Neural progenitor cell (in vitro differentiated cells): ENCODE data around the gene PLA2G2C. TPM values are rescaled to one million over a fixed set of nuclear protein-coding genes. Genes with fewer than 3 reads are reported as not detected.

Experiments
- DNase-seq: peaks from one replicate; pipeline ENCODE4 v3.0.0-alpha.2; 2016; ENCODE audit warnings: low spot score
- H2AFZ ChIP-seq: fragments of 200-600 bp; sonication (generic); replicated peaks from 2 replicates; pipeline ENCODE4 v1.6.1; 2016; ENCODE audit warnings: antibody characterized with exemption
- H3F3A ChIP-seq: fragments of 200-600 bp; sonication (generic); 2 replicates; pipeline ENCODE4 v1.6.1; 2016; ENCODE audit warnings: antibody characterized with exemption, low read depth
- H3K27ac ChIP-seq: fragments of 200-600 bp; sonication (generic); 2 replicates; pipeline ENCODE4 v1.5.1; 2016; ENCODE audit warnings: mild to moderate bottlenecking
- H3K27me3 ChIP-seq: fragments of 200-600 bp; sonication (generic); 2 replicates; pipeline ENCODE4 v1.6.1; 2016; ENCODE audit warnings: mild to moderate bottlenecking, moderate library complexity
- H3K36me3 ChIP-seq: fragments of 200-600 bp; sonication (generic); 2 replicates; pipeline ENCODE4 v1.5.1; 2016
- H3K4me1 ChIP-seq: fragments of 200-600 bp; sonication (generic); 2 replicates; pipeline ENCODE4 v1.6.1; 2016; ENCODE audit warnings: mixed run types
- H3K4me2 ChIP-seq: fragments of 200-600 bp; sonication (generic); 2 replicates; pipeline ENCODE4 v1.6.1; 2016
- H3K4me3 ChIP-seq: fragments of 200-600 bp; sonication (generic); 2 replicates; pipeline ENCODE4 v1.5.1; 2016
- H3K79me2 ChIP-seq: fragments of 200-600 bp; sonication (generic); 2 replicates; pipeline ENCODE4 v1.6.1; 2016; ENCODE audit warnings: low read depth
- H3K9ac ChIP-seq: fragments of 200-600 bp; sonication (generic); 2 replicates; pipeline ENCODE4 v1.6.1; 2016
- H3K9me3 ChIP-seq: fragments of 200-600 bp; sonication (generic); 2 replicates; pipeline ENCODE4 v1.5.1; 2016; ENCODE audit warnings: low read depth
- H4K20me1 ChIP-seq: fragments of 200-600 bp; sonication (generic); 2 replicates; pipeline ENCODE4 v1.6.1; 2016; ENCODE audit warnings: low read depth
- H3K27ac Mint-ChIP-seq: 3 replicates; pipeline ENCODE4 v1.8.0; 2021; ENCODE audit warnings: mixed read lengths
- H3K27me3 Mint-ChIP-seq: 2 replicates; pipeline ENCODE4 v1.8.0; 2022; ENCODE audit warnings: low read depth, mild to moderate bottlenecking, inconsistent platforms, moderate library complexity, mixed read lengths; ENCODE audit not compliant: insufficient read depth
- H3K36me3 Mint-ChIP-seq: 3 replicates; pipeline ENCODE4 v1.8.0; 2021; ENCODE audit warnings: mixed read lengths
- H3K4me1 Mint-ChIP-seq: 3 replicates; pipeline ENCODE4 v1.8.0; 2021; ENCODE audit warnings: mixed read lengths
- H3K4me3 Mint-ChIP-seq: 3 replicates; pipeline ENCODE4 v1.8.0; 2021; ENCODE audit warnings: mild to moderate bottlenecking, moderate library complexity, mixed read lengths
- H3K9me3 Mint-ChIP-seq: 3 replicates; pipeline ENCODE4 v1.8.0; 2020; ENCODE audit warnings: mixed read lengths
- EZH2 ChIP-seq: fragments of 200-600 bp; sonication (generic); IDR thresholded peaks from 2 replicates; pipeline ENCODE4 v1.6.1; 2017; ENCODE audit warnings: antibody characterized with exemption, mild to moderate bottlenecking, moderate library complexity
- EZH2phosphoT487 ChIP-seq: fragments of 200-600 bp; sonication (generic); IDR thresholded peaks from 2 replicates; pipeline ENCODE4 v1.6.1; 2017; ENCODE audit warnings: antibody characterized with exemption
- total RNA-seq: library from RNA; depleted of rRNA; stranded (reverse); fragments of >200 nt; gene quantifications from 2 replicates; pipeline ENCODE4 v1.2.3, GENCODE V29; 2015; ENCODE audit warnings: low replicate concordance
- TF ChIP-seq, protein P1 (sequence below): fragments of 200-600 bp; sonication (generic); IDR thresholded peaks from 2 replicates; pipeline ENCODE4 v1.5.1; 2017; ENCODE audit warnings: antibody characterized with exemption, mild to moderate bottlenecking

Gene PLA2G2C
- total RNA-seq, 1 donor from 2014 or later = not detected

DNA sequence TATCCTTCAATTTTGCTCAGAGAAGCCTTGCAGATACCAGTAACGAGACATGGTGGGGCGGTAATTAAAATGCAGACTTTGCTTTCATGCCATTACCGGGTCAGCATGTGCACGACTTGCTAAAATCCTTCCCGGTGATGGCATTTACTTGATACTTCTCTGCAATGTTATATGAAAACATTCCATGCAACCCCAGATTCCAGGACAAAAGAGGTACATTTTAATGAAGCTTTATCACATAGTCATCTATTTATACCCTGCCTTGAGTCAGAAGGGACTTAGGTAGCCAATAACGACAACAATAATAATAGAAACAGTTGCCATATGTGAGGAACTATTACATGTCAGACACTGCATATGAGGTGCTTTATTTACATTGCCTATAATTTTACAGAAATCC lies 29.4 kb upstream of the PLA2G2C start:
- no peak overlapping the region for H3K4me3 ChIP-seq
- no peak for DNase-seq
- H3K4me2 ChIP-seq = no peak overlapping the region
- H3K27me3 ChIP-seq = peaks cover 39% of the 10 kb centered on the region
- no peak overlapping the region for H3K4me3 Mint-ChIP-seq
- no peaks in the 10 kb centered on the region for H3F3A ChIP-seq
- no peaks in the 10 kb centered on the region for H3K9me3 ChIP-seq
- no peaks in the 10 kb centered on the region for H4K20me1 ChIP-seq
- peaks cover 11% of the 10 kb centered on the region for H3K4me1 ChIP-seq
- TF ChIP-seq EZH2 (no peak), EZH2phosphoT487 (no peak)
- TF ChIP-seq, protein P1, sequence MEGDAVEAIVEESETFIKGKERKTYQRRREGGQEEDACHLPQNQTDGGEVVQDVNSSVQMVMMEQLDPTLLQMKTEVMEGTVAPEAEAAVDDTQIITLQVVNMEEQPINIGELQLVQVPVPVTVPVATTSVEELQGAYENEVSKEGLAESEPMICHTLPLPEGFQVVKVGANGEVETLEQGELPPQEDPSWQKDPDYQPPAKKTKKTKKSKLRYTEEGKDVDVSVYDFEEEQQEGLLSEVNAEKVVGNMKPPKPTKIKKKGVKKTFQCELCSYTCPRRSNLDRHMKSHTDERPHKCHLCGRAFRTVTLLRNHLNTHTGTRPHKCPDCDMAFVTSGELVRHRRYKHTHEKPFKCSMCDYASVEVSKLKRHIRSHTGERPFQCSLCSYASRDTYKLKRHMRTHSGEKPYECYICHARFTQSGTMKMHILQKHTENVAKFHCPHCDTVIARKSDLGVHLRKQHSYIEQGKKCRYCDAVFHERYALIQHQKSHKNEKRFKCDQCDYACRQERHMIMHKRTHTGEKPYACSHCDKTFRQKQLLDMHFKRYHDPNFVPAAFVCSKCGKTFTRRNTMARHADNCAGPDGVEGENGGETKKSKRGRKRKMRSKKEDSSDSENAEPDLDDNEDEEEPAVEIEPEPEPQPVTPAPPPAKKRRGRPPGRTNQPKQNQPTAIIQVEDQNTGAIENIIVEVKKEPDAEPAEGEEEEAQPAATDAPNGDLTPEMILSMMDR = no peak
- no peaks in the 10 kb centered on the region for H3K79me2 ChIP-seq
- H3K9ac ChIP-seq = no peak overlapping the region
- peaks cover 11% of the 10 kb centered on the region for H3K4me1 Mint-ChIP-seq
- no peaks in the 10 kb centered on the region for H3K36me3 ChIP-seq
- no peak overlapping the region for H3K27ac Mint-ChIP-seq
- H2AFZ ChIP-seq = no peak overlapping the region
- no peak overlapping the region for H3K27ac ChIP-seq
- H3K36me3 Mint-ChIP-seq = no peaks in the 10 kb centered on the region
- H3K27me3 Mint-ChIP-seq = peaks cover 10% of the 10 kb centered on the region
- H3K9me3 Mint-ChIP-seq = no peaks in the 10 kb centered on the region

DNA sequence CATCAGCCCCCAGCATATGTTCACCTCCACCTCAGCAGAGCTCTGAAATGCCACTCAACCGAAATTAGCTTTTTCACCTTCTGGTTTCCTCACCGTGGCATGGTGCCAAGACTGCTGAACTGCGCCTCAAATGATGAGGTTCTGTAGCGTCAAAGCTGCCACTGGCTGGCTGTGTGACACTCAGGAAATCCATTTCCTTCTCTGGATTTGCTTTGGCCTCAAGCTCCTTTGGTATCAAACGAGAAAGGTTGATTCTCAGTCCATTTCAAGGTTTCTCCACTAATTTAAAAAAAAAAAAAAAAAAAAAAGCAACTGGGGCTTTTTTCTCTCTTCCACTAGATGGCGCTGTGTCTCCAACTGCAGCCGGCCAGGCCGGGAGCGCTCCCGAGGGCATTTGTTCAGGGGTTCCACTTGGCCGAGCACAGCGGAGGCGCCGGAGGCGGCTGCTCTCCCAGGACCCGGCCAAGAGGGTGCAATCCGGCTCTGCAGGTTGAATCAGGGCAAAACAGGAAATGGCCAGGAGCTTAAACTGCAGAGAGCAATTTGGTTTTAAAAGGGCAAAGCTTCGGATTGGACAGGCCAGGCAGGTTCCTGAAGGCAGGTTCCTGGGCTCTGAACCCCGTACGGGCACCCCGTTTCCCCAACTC lies 26.5 kb upstream of the PLA2G2C start:
- Histone ChIP-seq H3F3A (peaks cover 5% of the 10 kb centered on the region), H4K20me1 (no peaks in the 10 kb centered on the region), H3K4me1 (no peaks in the 10 kb centered on the region), H3K9me3 (no peaks in the 10 kb centered on the region), H3K36me3 (no peaks in the 10 kb centered on the region), H2AFZ (no peak overlapping the region), H3K4me3 (no peak overlapping the region), H3K9ac (no peak overlapping the region), H3K27me3 (peaks cover 39% of the 10 kb centered on the region), H3K27ac (no peak overlapping the region), H3K79me2 (no peaks in the 10 kb centered on the region), H3K4me2 (no peak overlapping the region)
- Mint-ChIP-seq H3K4me3 (no peak overlapping the region), H3K27ac (no peak overlapping the region), H3K9me3 (no peaks in the 10 kb centered on the region), H3K36me3 (no peaks in the 10 kb centered on the region), H3K4me1 (peaks cover 6% of the 10 kb centered on the region), H3K27me3 (peaks cover 7% of the 10 kb centered on the region)
- TF ChIP-seq, protein P1 = peak; percentile 80
- no peak for TF ChIP-seq EZH2phosphoT487
- TF ChIP-seq EZH2 = no peak
- peak; percentile 92 for DNase-seq

DNA sequence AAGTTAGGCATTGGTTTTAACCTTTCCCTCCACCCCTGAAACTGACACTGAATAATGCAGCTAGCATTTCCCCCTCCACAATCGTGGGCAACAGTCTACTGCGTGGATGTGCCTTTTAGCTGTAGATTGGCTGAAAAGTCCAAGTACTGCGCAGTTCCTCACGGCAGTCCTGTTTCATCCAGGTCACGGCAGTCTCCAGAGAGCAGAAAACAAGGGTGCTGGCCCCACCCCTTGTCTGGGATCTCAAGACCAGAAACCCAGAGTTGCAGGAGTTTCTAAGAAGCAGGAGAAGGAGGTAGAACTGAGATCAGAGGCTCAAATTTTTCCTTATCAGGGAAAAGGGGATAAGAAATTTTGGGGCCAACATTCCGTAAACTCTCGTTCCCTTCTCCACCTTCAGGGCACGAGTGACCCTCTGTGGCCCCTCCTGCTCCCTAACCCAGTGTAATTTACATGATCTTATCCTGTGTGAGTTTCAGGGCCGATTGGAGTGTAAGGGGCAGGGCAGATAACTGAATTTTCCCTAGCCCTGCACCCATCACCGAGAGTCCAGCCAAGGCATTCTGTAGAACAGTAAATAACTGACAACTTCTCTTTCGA lies 25.9 kb upstream of the PLA2G2C start:
- no peak overlapping the region for H3K27ac Mint-ChIP-seq
- Histone ChIP-seq H3K27ac (no peak overlapping the region), H2AFZ (no peak overlapping the region), H4K20me1 (no peaks in the 10 kb centered on the region), H3K4me1 (no peaks in the 10 kb centered on the region), H3K36me3 (no peaks in the 10 kb centered on the region), H3K27me3 (peaks cover 39% of the 10 kb centered on the region), H3K4me2 (no peak overlapping the region), H3F3A (peaks cover 5% of the 10 kb centered on the region), H3K9ac (no peak overlapping the region), H3K9me3 (no peaks in the 10 kb centered on the region), H3K79me2 (no peaks in the 10 kb centered on the region), H3K4me3 (no peak overlapping the region)
- peaks cover 6% of the 10 kb centered on the region for H3K4me1 Mint-ChIP-seq
- H3K36me3 Mint-ChIP-seq = no peaks in the 10 kb centered on the region
- TF ChIP-seq EZH2phosphoT487 (no peak), EZH2 (no peak)
- TF ChIP-seq, protein P1 = no peak
- H3K4me3 Mint-ChIP-seq = no peak overlapping the region
- no peak for DNase-seq
- H3K9me3 Mint-ChIP-seq = no peaks in the 10 kb centered on the region
- peaks cover 7% of the 10 kb centered on the region for H3K27me3 Mint-ChIP-seq
